Measurements from ENCODE around the gene LSM10.

DNA sequence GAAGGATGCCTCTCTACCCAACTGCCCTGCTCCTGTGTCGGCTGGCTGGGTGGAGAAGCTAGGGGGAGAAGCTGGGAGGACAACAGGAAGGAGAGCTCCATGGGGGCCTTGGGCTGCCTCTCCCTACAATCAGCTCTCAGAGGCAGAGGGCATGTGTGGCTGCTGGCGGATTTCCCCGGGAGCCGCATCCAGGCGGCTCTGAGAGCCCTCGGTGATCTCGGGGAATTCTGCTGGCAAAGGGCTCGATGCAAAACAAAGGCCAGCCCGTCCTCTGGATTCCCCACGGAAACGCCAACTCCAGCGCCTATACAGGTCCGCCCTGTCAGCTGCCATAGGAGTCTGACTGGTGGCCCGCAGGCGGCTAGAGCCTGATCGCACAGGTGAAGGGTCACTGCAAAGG lies 47.9 kb downstream of the LSM10 start:
- TF ChIP-seq, protein P1, sequence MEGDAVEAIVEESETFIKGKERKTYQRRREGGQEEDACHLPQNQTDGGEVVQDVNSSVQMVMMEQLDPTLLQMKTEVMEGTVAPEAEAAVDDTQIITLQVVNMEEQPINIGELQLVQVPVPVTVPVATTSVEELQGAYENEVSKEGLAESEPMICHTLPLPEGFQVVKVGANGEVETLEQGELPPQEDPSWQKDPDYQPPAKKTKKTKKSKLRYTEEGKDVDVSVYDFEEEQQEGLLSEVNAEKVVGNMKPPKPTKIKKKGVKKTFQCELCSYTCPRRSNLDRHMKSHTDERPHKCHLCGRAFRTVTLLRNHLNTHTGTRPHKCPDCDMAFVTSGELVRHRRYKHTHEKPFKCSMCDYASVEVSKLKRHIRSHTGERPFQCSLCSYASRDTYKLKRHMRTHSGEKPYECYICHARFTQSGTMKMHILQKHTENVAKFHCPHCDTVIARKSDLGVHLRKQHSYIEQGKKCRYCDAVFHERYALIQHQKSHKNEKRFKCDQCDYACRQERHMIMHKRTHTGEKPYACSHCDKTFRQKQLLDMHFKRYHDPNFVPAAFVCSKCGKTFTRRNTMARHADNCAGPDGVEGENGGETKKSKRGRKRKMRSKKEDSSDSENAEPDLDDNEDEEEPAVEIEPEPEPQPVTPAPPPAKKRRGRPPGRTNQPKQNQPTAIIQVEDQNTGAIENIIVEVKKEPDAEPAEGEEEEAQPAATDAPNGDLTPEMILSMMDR (IDR thresholded peaks at IDR 0.05) = no peak
- no peak for TF ChIP-seq POLR2A (IDR thresholded peaks at IDR 0.05)
